IMR-90 (cell line): ENCODE data around the gene ALLC.

ENCODE experiments used
- MAFK ChIP-seq: IDR thresholded peaks from 2 replicates; pipeline ENCODE4 v1.6.1; 2012; ENCODE audit warnings: low read depth, low read length, improper control_type of control experiment
- MAZ ChIP-seq: IDR thresholded peaks from 2 replicates; pipeline ENCODE4 v1.6.1; 2012; ENCODE audit warnings: low read depth, mild to moderate bottlenecking, low read length, improper control_type of control experiment, moderate library complexity, borderline replicate concordance
- POLR2A ChIP-seq: IDR thresholded peaks from 2 replicates; pipeline ENCODE4 v1.6.1; 2012; ENCODE audit warnings: mild to moderate bottlenecking, low read depth, low read length
- RCOR1 ChIP-seq: IDR thresholded peaks from 2 replicates; pipeline ENCODE4 v1.6.1; 2012; ENCODE audit warnings: mild to moderate bottlenecking, low read length, improper control_type of control experiment; ENCODE audit not compliant: insufficient replicate concordance
- RFX5 ChIP-seq: IDR thresholded peaks from 2 replicates; pipeline ENCODE4 v1.8.0; 2012; ENCODE audit warnings: low read depth, mild to moderate bottlenecking, low read length, moderate library complexity
- SMC3 ChIP-seq: fragments of 150-350 bp; IDR thresholded peaks from 2 replicates; pipeline ENCODE4 v1.6.1; 2016; ENCODE audit warnings: low read depth, mild to moderate bottlenecking, antibody characterized with exemption, low read length, moderate library complexity
- TF ChIP-seq, protein P1 (sequence below): conservative IDR thresholded peaks from 2 replicates; pipeline ENCODE4 v1.5.1; 2012; ENCODE audit warnings: mild to moderate bottlenecking, low read depth, low read length, improper control_type of control experiment
- TF ChIP-seq, protein P2 (sequence below): fragments of 150-350 bp; IDR thresholded peaks from 2 replicates; pipeline ENCODE4 v1.6.1; 2017; ENCODE audit warnings: mild to moderate bottlenecking, antibody characterized with exemption, low read length, low read depth

DNA sequence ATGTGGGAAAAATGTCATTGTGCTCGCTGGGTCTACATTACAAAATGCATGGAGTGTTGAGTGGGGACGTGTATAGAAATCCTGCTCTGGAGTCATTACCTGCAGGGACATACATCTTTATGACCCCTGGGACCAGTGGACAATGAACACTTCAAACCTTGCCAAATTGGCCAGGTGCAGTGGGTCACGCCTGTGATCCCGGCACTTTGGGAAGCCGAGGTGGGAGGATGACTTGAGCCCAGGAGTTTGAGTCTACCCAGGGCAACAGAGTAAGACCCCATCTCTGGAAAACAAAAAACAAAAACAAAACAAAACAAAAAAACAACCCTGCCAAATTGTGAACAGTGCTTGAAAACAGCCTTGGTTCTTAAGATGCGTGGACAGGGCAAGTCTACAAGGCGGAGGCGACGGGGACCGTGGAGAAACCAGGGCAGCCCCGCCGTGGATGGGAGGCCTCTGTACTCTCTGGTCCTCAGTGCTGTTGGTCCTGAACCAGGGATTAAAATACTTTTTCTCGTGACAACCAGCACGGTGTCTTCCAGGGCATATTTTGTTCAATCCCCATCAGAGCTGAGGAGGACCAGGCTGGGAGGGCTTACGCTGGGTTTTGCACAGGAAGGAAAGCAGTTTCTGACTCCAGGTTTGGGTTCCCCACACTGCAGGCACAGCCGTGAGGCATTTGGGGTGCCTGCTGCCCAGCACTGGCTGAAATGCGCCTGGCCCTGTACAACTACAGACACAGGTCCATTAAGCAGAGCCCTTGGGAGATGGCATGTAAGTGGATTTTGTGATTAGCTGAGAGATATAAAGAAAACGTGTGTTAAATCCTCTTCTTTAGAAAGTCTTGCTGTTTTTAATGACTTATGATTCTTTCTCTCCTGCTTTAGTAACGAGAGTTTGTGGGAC lies 49.4 kb upstream of the ALLC start:
- TF ChIP-seq, protein P1, sequence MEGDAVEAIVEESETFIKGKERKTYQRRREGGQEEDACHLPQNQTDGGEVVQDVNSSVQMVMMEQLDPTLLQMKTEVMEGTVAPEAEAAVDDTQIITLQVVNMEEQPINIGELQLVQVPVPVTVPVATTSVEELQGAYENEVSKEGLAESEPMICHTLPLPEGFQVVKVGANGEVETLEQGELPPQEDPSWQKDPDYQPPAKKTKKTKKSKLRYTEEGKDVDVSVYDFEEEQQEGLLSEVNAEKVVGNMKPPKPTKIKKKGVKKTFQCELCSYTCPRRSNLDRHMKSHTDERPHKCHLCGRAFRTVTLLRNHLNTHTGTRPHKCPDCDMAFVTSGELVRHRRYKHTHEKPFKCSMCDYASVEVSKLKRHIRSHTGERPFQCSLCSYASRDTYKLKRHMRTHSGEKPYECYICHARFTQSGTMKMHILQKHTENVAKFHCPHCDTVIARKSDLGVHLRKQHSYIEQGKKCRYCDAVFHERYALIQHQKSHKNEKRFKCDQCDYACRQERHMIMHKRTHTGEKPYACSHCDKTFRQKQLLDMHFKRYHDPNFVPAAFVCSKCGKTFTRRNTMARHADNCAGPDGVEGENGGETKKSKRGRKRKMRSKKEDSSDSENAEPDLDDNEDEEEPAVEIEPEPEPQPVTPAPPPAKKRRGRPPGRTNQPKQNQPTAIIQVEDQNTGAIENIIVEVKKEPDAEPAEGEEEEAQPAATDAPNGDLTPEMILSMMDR = no peak
- TF ChIP-seq RFX5 (no peak), RCOR1 (no peak), SMC3 (no peak), MAFK (no peak), MAZ (no peak), POLR2A (no peak)
- TF ChIP-seq, protein P2, sequence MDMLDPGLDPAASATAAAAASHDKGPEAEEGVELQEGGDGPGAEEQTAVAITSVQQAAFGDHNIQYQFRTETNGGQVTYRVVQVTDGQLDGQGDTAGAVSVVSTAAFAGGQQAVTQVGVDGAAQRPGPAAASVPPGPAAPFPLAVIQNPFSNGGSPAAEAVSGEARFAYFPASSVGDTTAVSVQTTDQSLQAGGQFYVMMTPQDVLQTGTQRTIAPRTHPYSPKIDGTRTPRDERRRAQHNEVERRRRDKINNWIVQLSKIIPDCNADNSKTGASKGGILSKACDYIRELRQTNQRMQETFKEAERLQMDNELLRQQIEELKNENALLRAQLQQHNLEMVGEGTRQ = no peak
